IPS-15b (cell line): Measurements from ENCODE around the gene ADCK1.

ENCODE experiments used
- H3K27me3 ChIP-seq: one replicate; pipeline ENCODE4 v1.6.1; 2013; ENCODE audit warnings: low read length; ENCODE audit not compliant: control insufficient read depth, insufficient read depth
- H3K36me3 ChIP-seq: one replicate; pipeline ENCODE4 v1.6.1; 2013; ENCODE audit warnings: low read length; ENCODE audit not compliant: control insufficient read depth, insufficient read depth
- H3K4me1 ChIP-seq: one replicate; pipeline ENCODE4 v1.6.1; 2013; ENCODE audit warnings: mild to moderate bottlenecking, low read length; ENCODE audit not compliant: control insufficient read depth, insufficient read depth
- H3K4me3 ChIP-seq: one replicate; pipeline ENCODE4 v1.5.1; 2013; ENCODE audit warnings: low read depth, low read length
- H3K9ac ChIP-seq: one replicate; pipeline ENCODE4 v1.6.1; 2013; ENCODE audit warnings: low read depth, mild to moderate bottlenecking, low read length
- H3K9me3 ChIP-seq: one replicate; pipeline ENCODE4 v1.6.1; 2013; ENCODE audit warnings: mild to moderate bottlenecking, low read length; ENCODE audit not compliant: control insufficient read depth, insufficient read depth

Gene ADCK1

GRCh38 chr14:77965050-77965449 lies 165.1 kb downstream of the ADCK1 start:
- Histone ChIP-seq H3K9me3 (no peaks in the 10 kb centered on the region), H3K36me3 (no peaks in the 10 kb centered on the region), H3K27me3 (peaks cover 6% of the 10 kb centered on the region), H3K4me1 (no peaks in the 10 kb centered on the region), H3K4me3 (no peak overlapping the region), H3K9ac (no peak overlapping the region)

GRCh38 chr14:77965919-77966435 lies 166.1 kb downstream of the ADCK1 start:
- peak overlapping the region; percentile 60 for H3K4me3 ChIP-seq
- H3K36me3 ChIP-seq, result no peaks in the 10 kb centered on the region
- no peak overlapping the region for H3K9ac ChIP-seq
- no peaks in the 10 kb centered on the region for H3K9me3 ChIP-seq
- H3K4me1 ChIP-seq, result no peaks in the 10 kb centered on the region
- H3K27me3 ChIP-seq, result peaks cover 6% of the 10 kb centered on the region

- Histone ChIP-seq H3K9ac (no peak overlapping the region), H3K27me3 (peaks cover 6% of the 10 kb centered on the region), H3K4me1 (no peaks in the 10 kb centered on the region), H3K36me3 (no peaks in the 10 kb centered on the region), H3K9me3 (no peaks in the 10 kb centered on the region), H3K4me3 (no peak overlapping the region)
These were observed 167.2 kb downstream of the ADCK1 start for GRCh38 chr14:77967110-77967509.

GRCh38 chr14:77970646-77971045 lies 170.7 kb downstream of the ADCK1 start:
- no peak overlapping the region for H3K9ac ChIP-seq
- no peaks in the 10 kb centered on the region for H3K4me1 ChIP-seq
- H3K4me3 ChIP-seq, result no peak overlapping the region
- H3K27me3 ChIP-seq, result peaks cover 3% of the 10 kb centered on the region
- no peaks in the 10 kb centered on the region for H3K36me3 ChIP-seq
- no peaks in the 10 kb centered on the region for H3K9me3 ChIP-seq

GRCh38 chr14:77973246-77973645 lies 173.3 kb downstream of the ADCK1 start:
- H3K9ac ChIP-seq, result no peak overlapping the region
- H3K27me3 ChIP-seq, result no peaks in the 10 kb centered on the region
- no peaks in the 10 kb centered on the region for H3K4me1 ChIP-seq
- no peak overlapping the region for H3K4me3 ChIP-seq
- H3K9me3 ChIP-seq, result no peaks in the 10 kb centered on the region
- H3K36me3 ChIP-seq, result no peaks in the 10 kb centered on the region

GRCh38 chr14:77976591-77976990 lies 176.7 kb downstream of the ADCK1 start:
- Histone ChIP-seq H3K27me3 (peaks cover 5% of the 10 kb centered on the region), H3K9me3 (no peaks in the 10 kb centered on the region)

GRCh38 chr14:77979171-77979570 lies 179.3 kb downstream of the ADCK1 start:
- Histone ChIP-seq H3K9ac (no peak overlapping the region), H3K9me3 (no peaks in the 10 kb centered on the region), H3K4me1 (no peaks in the 10 kb centered on the region), H3K4me3 (no peak overlapping the region), H3K36me3 (no peaks in the 10 kb centered on the region), H3K27me3 (peaks cover 7% of the 10 kb centered on the region)

More at GRCh38 chr14:77976591-77976990, 176.7 kb downstream of the ADCK1 start:
- no peaks in the 10 kb centered on the region for H3K36me3 ChIP-seq
- no peak overlapping the region for H3K4me3 ChIP-seq
- no peaks in the 10 kb centered on the region for H3K4me1 ChIP-seq
- H3K9ac ChIP-seq, result no peak overlapping the region

GRCh38 chr14:77979666-77980351 lies 179.9 kb downstream of the ADCK1 start:
- H3K36me3 ChIP-seq, result no peaks in the 10 kb centered on the region
- no peak overlapping the region for H3K4me3 ChIP-seq
- no peak overlapping the region for H3K9ac ChIP-seq
- H3K9me3 ChIP-seq, result no peaks in the 10 kb centered on the region
- no peaks in the 10 kb centered on the region for H3K4me1 ChIP-seq
- H3K27me3 ChIP-seq, result peaks cover 7% of the 10 kb centered on the region

GRCh38 chr14:77980475-77981321 lies 180.8 kb downstream of the ADCK1 start:
- Histone ChIP-seq H3K4me1 (no peaks in the 10 kb centered on the region), H3K9me3 (no peaks in the 10 kb centered on the region), H3K36me3 (no peaks in the 10 kb centered on the region), H3K9ac (no peak overlapping the region), H3K4me3 (peak overlapping the region; percentile 48), H3K27me3 (peaks cover 7% of the 10 kb centered on the region)
